H9 (cell line): ENCODE measurements around the gene BDH1. TPM values are rescaled to one million over a fixed set of nuclear protein-coding genes. Genes with fewer than 3 reads are reported as not detected.
"Not testable (repeated sequence)": the region's sequence is repeated elsewhere in the genome, so short reads cannot be mapped to it uniquely, and the experiment has no call there.

Source experiments
- DNase-seq: peaks from one replicate; pipeline ENCODE4 v3.0.0-alpha.2; 2017
- H2AFZ ChIP-seq: one replicate; pipeline ENCODE4 v1.6.1; 2013; ENCODE audit warnings: mild to moderate bottlenecking, low read length, control low read depth, moderate library complexity
- H2AK5ac ChIP-seq: 2 replicates; pipeline ENCODE4 v1.6.1; 2013; ENCODE audit warnings: low read length, control low read depth, mixed read lengths; ENCODE audit not compliant: insufficient read length
- H2BK120ac ChIP-seq: one replicate; pipeline ENCODE4 v1.6.1; 2013; ENCODE audit warnings: low read depth, mild to moderate bottlenecking, low read length, control low read depth, inconsistent platforms; ENCODE audit not compliant: poor library complexity, severe bottlenecking
- H2BK12ac ChIP-seq: 2 replicates; pipeline ENCODE4 v1.6.1; 2013; ENCODE audit warnings: low read length, control low read depth, mixed read lengths, low read depth; ENCODE audit not compliant: insufficient read length
- H2BK15ac ChIP-seq: 2 replicates; pipeline ENCODE4 v1.6.1; 2013; ENCODE audit warnings: low read depth, low read length, control low read depth
- H2BK20ac ChIP-seq: one replicate; pipeline ENCODE4 v1.6.1; 2013; ENCODE audit warnings: low read depth, mild to moderate bottlenecking, low read length, control low read depth, inconsistent platforms; ENCODE audit not compliant: poor library complexity, severe bottlenecking
- H2BK5ac ChIP-seq: 2 replicates; pipeline ENCODE4 v1.6.1; 2013; ENCODE audit warnings: low read length, control low read depth, mixed read lengths; ENCODE audit not compliant: insufficient read length
- H3K14ac ChIP-seq: 2 replicates; pipeline ENCODE4 v1.6.1; 2013; ENCODE audit warnings: low read length, control low read depth; ENCODE audit not compliant: insufficient read depth
- H3K18ac ChIP-seq: 2 replicates; pipeline ENCODE4 v1.6.1; 2013; ENCODE audit warnings: low read depth, mild to moderate bottlenecking, mixed read lengths, low read length, control low read depth; ENCODE audit not compliant: insufficient read length
- H3K23ac ChIP-seq: 2 replicates; pipeline ENCODE4 v1.6.1; 2013; ENCODE audit warnings: low read length, control low read depth, mixed read lengths, low read depth; ENCODE audit not compliant: insufficient read length
- H3K23me2 ChIP-seq: 2 replicates; pipeline ENCODE4 v1.6.1; 2013; ENCODE audit warnings: low read depth, mild to moderate bottlenecking, mixed read lengths, low read length, control low read depth; ENCODE audit not compliant: insufficient read length, poor library complexity, severe bottlenecking
- H3K27ac ChIP-seq: 2 replicates; pipeline ENCODE4 v1.5.1; 2013; ENCODE audit warnings: low read length, control low read depth, mixed read lengths, low read depth; ENCODE audit not compliant: insufficient read length
- H3K27me3 ChIP-seq: 2 replicates; pipeline ENCODE4 v1.6.1; 2013; ENCODE audit warnings: low read length, control low read depth, inconsistent platforms; ENCODE audit not compliant: insufficient read depth
- H3K4ac ChIP-seq: 2 replicates; pipeline ENCODE4 v1.6.1; 2013; ENCODE audit warnings: low read depth, mild to moderate bottlenecking, control low read depth, inconsistent platforms, low read length, moderate library complexity
- H3K4me1 ChIP-seq: 2 replicates; pipeline ENCODE4 v1.6.1; 2013; ENCODE audit warnings: low read length, control low read depth, inconsistent platforms; ENCODE audit not compliant: insufficient read depth
- H3K4me2 ChIP-seq: 2 replicates; pipeline ENCODE4 v1.6.1; 2013; ENCODE audit warnings: low read length, control low read depth, mixed read lengths; ENCODE audit not compliant: insufficient read length, insufficient read depth
- H3K56ac ChIP-seq: 2 replicates; pipeline ENCODE4 v1.6.1; 2013; ENCODE audit warnings: low read depth, mild to moderate bottlenecking, mixed read lengths, low read length, control low read depth; ENCODE audit not compliant: insufficient read length
- H3K79me1 ChIP-seq: 2 replicates; pipeline ENCODE4 v1.6.1; 2013; ENCODE audit warnings: low read depth, mild to moderate bottlenecking, moderate library complexity, low read length, control low read depth, inconsistent platforms; ENCODE audit not compliant: insufficient read depth, poor library complexity, severe bottlenecking
- H3K79me2 ChIP-seq: 2 replicates; pipeline ENCODE4 v1.6.1; 2013; ENCODE audit warnings: low read length, control low read depth, inconsistent platforms; ENCODE audit not compliant: insufficient read depth
- H3K9ac ChIP-seq: 2 replicates; pipeline ENCODE4 v1.6.1; 2013; ENCODE audit warnings: low read length, control low read depth, mixed read lengths; ENCODE audit not compliant: insufficient read length; ENCODE audit errors: extremely low read depth
- H3K9me3 ChIP-seq: one replicate; pipeline ENCODE4 v1.6.1; 2013; ENCODE audit warnings: low read depth, low read length, inconsistent platforms; ENCODE audit not compliant: control insufficient read depth
- H3T11ph ChIP-seq: one replicate; pipeline ENCODE4 v1.6.1; 2013; ENCODE audit warnings: mild to moderate bottlenecking, low read length, control low read depth, inconsistent platforms
- H4K20me1 ChIP-seq: one replicate; pipeline ENCODE4 v1.6.1; 2013; ENCODE audit not compliant: control insufficient read depth, insufficient read length, insufficient read depth
- H4K5ac ChIP-seq: 2 replicates; pipeline ENCODE4 v1.6.1; 2013; ENCODE audit warnings: low read depth, mild to moderate bottlenecking, mixed read lengths, low read length, control low read depth; ENCODE audit not compliant: insufficient read length
- H4K8ac ChIP-seq: replicated peaks from 2 replicates; pipeline ENCODE4 v1.6.1; 2013; ENCODE audit warnings: low read length, control low read depth, mixed read lengths, low read depth; ENCODE audit not compliant: insufficient read length
- H4K91ac ChIP-seq: 2 replicates; pipeline ENCODE4 v1.6.1; 2013; ENCODE audit warnings: low read depth, mild to moderate bottlenecking, moderate library complexity, mixed read lengths, low read length, control low read depth; ENCODE audit not compliant: insufficient read length
- H3K27ac Mint-ChIP-seq, 3 experiments: 2 replicates in 2 of 3; 3 replicates in 1 of 3; pipeline ENCODE4 v1.8.0; 2020 to 2021; ENCODE audit warnings: mixed read lengths in 3 of 3, mild to moderate bottlenecking in 1 of 3, moderate library complexity in 1 of 3
- H3K27me3 Mint-ChIP-seq: 2 replicates; pipeline ENCODE4 v1.8.0; 2021; ENCODE audit warnings: low read depth, mild to moderate bottlenecking, moderate library complexity, mixed read lengths
- H3K36me3 Mint-ChIP-seq, 3 experiments: 2 replicates in 2 of 3; 3 replicates in 1 of 3; pipeline ENCODE4 v1.8.0; 2020 to 2021; ENCODE audit warnings: low read depth in 3 of 3, mixed read lengths in 3 of 3; ENCODE audit not compliant: insufficient read depth in 1 of 3
- H3K4me1 Mint-ChIP-seq, 2 experiments: 2 replicates each; pipeline ENCODE4 v1.8.0; 2020; ENCODE audit warnings: mixed read lengths in 2 of 2
- H3K4me3 Mint-ChIP-seq, 2 experiments: 2 replicates in 1 of 2; 3 replicates in 1 of 2; pipeline ENCODE4 v1.8.0; 2020 to 2021; ENCODE audit warnings: mild to moderate bottlenecking in 2 of 2, mixed read lengths in 2 of 2, moderate library complexity in 1 of 2
- H3K9me3 Mint-ChIP-seq, 2 experiments: 2 replicates in 1 of 2; 3 replicates in 1 of 2; pipeline ENCODE4 v1.8.0; 2020; ENCODE audit warnings: mild to moderate bottlenecking in 2 of 2, mixed read lengths in 2 of 2, moderate library complexity in 1 of 2
- whole genome bisulfite sequencing: extraction: QIAGEN DNeasy Blood & Tissue Kit; methylation state at CpG from one replicate; pipeline ENCODE4 v1.1.7; 2013; ENCODE audit warnings: missing lambda C conversion rate, low lambda C conversion rate, mixed read lengths; ENCODE audit not compliant: insufficient read length; ENCODE audit errors: extremely low coverage; 5-methylcytosine and 5-hydroxymethylcytosine counted together
- total RNA-seq: library from RNA; stranded (reverse); gene quantifications from 2 replicates; pipeline ENCODE4 v1.2.1, GENCODE V29; 2021
- TF ChIP-seq, protein P1 (sequence below): fragments of 200-600 bp; sonication (generic); conservative IDR thresholded peaks from 3 replicates; pipeline ENCODE4 v1.8.0; 2021; ENCODE audit warnings: antibody characterized with exemption, mild to moderate bottlenecking

BDH1 gene
- total RNA-seq, 1 experiment from 2014 or later = 23.8 TPM

DNA sequence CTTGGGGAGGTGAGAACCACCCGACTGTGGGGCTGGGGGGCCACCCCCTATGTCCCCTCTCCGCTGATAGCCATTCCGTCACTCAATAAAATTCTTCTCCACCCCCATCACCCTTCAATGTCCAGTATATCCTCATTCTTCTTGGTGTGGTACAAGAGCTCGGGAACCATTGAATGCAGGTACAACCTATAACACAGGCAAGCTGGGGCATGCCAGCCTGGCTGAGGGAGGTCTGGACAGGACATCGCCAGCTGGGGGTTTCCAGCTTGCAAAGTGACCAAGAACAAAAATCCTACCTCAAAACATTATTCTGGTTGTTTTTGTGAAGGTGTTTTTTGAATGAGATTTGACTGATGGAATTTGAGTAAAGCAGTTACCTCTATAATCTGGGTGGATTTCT is 19.6 kb upstream of the BDH1 start:
- no peak for DNase-seq
- Histone ChIP-seq H3K27ac (peak overlapping the region; percentile 92), H3K4me2 (peak overlapping the region; percentile 78), H3K23ac (no peak overlapping the region), H3K9me3 (peaks cover 5% of the 10 kb centered on the region), H2AFZ (no peak overlapping the region), H3K79me1 (no peaks in the 10 kb centered on the region), H3K27me3 (no peaks in the 10 kb centered on the region), H3K9ac (no peak overlapping the region), H2AK5ac (no peak overlapping the region), H3K79me2 (no peaks in the 10 kb centered on the region), H2BK15ac (no peak overlapping the region), H2BK12ac (no peak overlapping the region), H2BK120ac (no peak overlapping the region), H3K18ac (no peak overlapping the region), H3K56ac (no peak overlapping the region), H3T11ph (no peak overlapping the region), H3K4me1 (peaks cover 23% of the 10 kb centered on the region), H4K20me1 (no peaks in the 10 kb centered on the region), H4K91ac (no peak overlapping the region), H3K23me2 (no peaks in the 10 kb centered on the region), H4K5ac (no peak overlapping the region), H4K8ac (no peak overlapping the region), H3K14ac (no peak overlapping the region), H2BK20ac (no peak overlapping the region), H3K4ac (no peak overlapping the region), H2BK5ac (no peak overlapping the region)
- Mint-ChIP-seq H3K4me3 (peak overlapping the region; percentile 19 to 49; a peak in 3 of 5 replicates), H3K27ac (peak overlapping the region; percentile 38 to 71 (median 46); a peak in 6 of 7 replicates), H3K27me3 (peaks cover 3% of the 10 kb centered on the region), H3K36me3 (peaks cover 9 to 28% (median 21%) of the 10 kb centered on the region in 3 experiments), H3K4me1 (peaks cover 70 to 75% of the 10 kb centered on the region in 2 experiments), H3K9me3 (peaks cover 28 to 29% of the 10 kb centered on the region in 2 experiments)
- no CpG with 5 or more reads among the region's 5 CpGs for WGBS
- TF ChIP-seq, protein P1, sequence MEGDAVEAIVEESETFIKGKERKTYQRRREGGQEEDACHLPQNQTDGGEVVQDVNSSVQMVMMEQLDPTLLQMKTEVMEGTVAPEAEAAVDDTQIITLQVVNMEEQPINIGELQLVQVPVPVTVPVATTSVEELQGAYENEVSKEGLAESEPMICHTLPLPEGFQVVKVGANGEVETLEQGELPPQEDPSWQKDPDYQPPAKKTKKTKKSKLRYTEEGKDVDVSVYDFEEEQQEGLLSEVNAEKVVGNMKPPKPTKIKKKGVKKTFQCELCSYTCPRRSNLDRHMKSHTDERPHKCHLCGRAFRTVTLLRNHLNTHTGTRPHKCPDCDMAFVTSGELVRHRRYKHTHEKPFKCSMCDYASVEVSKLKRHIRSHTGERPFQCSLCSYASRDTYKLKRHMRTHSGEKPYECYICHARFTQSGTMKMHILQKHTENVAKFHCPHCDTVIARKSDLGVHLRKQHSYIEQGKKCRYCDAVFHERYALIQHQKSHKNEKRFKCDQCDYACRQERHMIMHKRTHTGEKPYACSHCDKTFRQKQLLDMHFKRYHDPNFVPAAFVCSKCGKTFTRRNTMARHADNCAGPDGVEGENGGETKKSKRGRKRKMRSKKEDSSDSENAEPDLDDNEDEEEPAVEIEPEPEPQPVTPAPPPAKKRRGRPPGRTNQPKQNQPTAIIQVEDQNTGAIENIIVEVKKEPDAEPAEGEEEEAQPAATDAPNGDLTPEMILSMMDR = no peak

DNA sequence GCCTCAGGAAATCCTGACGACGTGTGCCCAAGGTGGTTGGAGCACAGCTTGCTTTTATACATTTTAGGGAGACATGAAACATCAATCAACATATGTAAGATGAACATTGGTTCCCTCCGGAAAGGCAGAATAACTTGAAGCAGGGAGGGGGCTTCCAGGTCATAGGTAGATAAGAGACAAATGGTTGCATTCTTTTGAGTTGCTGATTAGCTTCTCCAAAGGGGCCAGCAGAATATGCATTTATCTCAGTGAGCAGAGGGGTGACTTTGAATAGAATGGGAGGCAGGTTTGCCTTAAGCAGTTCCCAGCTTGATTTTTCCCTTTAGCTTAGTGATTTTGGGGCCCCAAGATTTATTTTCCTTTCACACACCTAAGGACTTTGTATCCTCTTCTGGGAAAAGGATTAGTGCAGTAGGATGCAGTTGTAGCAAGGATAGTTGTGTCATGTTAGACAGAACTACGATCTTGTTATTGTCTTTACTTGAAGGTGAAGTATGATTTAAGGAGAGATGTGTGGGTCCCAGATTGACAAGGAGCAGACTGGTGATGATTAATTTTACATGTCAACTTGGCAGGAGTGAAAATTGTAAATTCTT is 18.7 kb upstream of the BDH1 start:
- H3K27ac Mint-ChIP-seq = peak overlapping the region; percentile 71 to 92 (median 85)
- not testable (repeated sequence) for H3T11ph ChIP-seq, H3K14ac ChIP-seq, H4K5ac ChIP-seq, H2BK5ac ChIP-seq, H3K23ac ChIP-seq, DNase-seq, H3K27me3 ChIP-seq, H2BK20ac ChIP-seq, H2BK15ac ChIP-seq, H3K9ac ChIP-seq, H3K18ac ChIP-seq, H3K56ac ChIP-seq, H3K79me2 ChIP-seq, H3K23me2 ChIP-seq, H4K20me1 ChIP-seq, H2AK5ac ChIP-seq, H3K9me3 ChIP-seq, H4K91ac ChIP-seq, H3K27me3 Mint-ChIP-seq, H4K8ac ChIP-seq, H3K4ac ChIP-seq, H3K79me1 ChIP-seq, H2BK12ac ChIP-seq, H2AFZ ChIP-seq, H2BK120ac ChIP-seq
- Histone ChIP-seq H3K27ac (peak overlapping the region; percentile 92), H3K4me1 (peaks cover 23% of the 10 kb centered on the region), H3K4me2 (peak overlapping the region; percentile 78)
- H3K4me1 Mint-ChIP-seq = peaks cover 62 to 66% of the 10 kb centered on the region in 2 experiments
- peaks cover 14 to 36% (median 30%) of the 10 kb centered on the region in 3 experiments for H3K36me3 Mint-ChIP-seq
- H3K9me3 Mint-ChIP-seq = peaks cover 36% of the 10 kb centered on the region in 2 experiments
- peak overlapping the region; percentile 6 to 49 for H3K4me3 Mint-ChIP-seq
- no CpG with 5 or more reads among the region's 4 CpGs for WGBS
